Mesothelial cell of epicardium (in vitro differentiated cells): Measurements from ENCODE around the gene ZNF710. TPM values are rescaled to one million over a fixed set of nuclear protein-coding genes. Genes with fewer than 3 reads are reported as not detected.
A peak's percentile ranks its signal among the peaks of the same experiment; 100 is the strongest.

ENCODE experiments used
- DNase-seq, 2 experiments: peaks; one replicate each; pipeline ENCODE4 v3.0.0; 2021; ENCODE audit warnings: low spot score in 2 of 2; ENCODE audit not compliant: unreplicated experiment in 2 of 2
- H3K27ac Mint-ChIP-seq: 2 replicates; pipeline ENCODE4 v1.8.0; 2021; ENCODE audit warnings: mixed read lengths
- H3K27me3 Mint-ChIP-seq: 2 replicates; pipeline ENCODE4 v1.8.0; 2021; ENCODE audit warnings: low read depth, mixed read lengths
- H3K36me3 Mint-ChIP-seq: 2 replicates; pipeline ENCODE4 v1.8.0; 2021; ENCODE audit warnings: mixed read lengths
- H3K4me1 Mint-ChIP-seq: 2 replicates; pipeline ENCODE4 v1.8.0; 2021; ENCODE audit warnings: mixed read lengths
- H3K4me3 Mint-ChIP-seq: 2 replicates; pipeline ENCODE4 v1.8.0; 2021; ENCODE audit warnings: mild to moderate bottlenecking, moderate library complexity, mixed read lengths
- H3K9me3 Mint-ChIP-seq: 2 replicates; pipeline ENCODE4 v1.8.0; 2021; ENCODE audit warnings: mixed read lengths
- CTCF ChIP-seq: fragments of 200-600 bp; sonication (generic); IDR thresholded peaks from one replicate; pipeline ENCODE4 v1.5.0; 2021; ENCODE audit warnings: antibody characterized with exemption; ENCODE audit not compliant: unreplicated experiment
- total RNA-seq: library from RNA; stranded (reverse); gene quantifications from 3 replicates; pipeline ENCODE4 v1.2.1, GENCODE V29; 2021

The ZNF710 gene
- total RNA-seq, 1 donor from 2014 or later: 30.4 TPM

- Mint-ChIP-seq H3K27me3 (no peaks in the 10 kb centered on the region), H3K4me3 (no peak overlapping the region), H3K4me1 (peaks cover 7% of the 10 kb centered on the region), H3K27ac (no peak overlapping the region), H3K9me3 (peaks cover 11% of the 10 kb centered on the region), H3K36me3 (peaks cover 13% of the 10 kb centered on the region)
- no peak for DNase-seq
- TF ChIP-seq CTCF: no peak
Observed at GRCh38 chr15:90015749-90016148, 14.6 kb downstream of the ZNF710 start.

- Mint-ChIP-seq H3K27me3 (no peaks in the 10 kb centered on the region), H3K4me1 (peaks cover 7% of the 10 kb centered on the region), H3K27ac (peak overlapping the region; percentile 34), H3K36me3 (peaks cover 8% of the 10 kb centered on the region), H3K9me3 (peaks cover 6% of the 10 kb centered on the region), H3K4me3 (no peak overlapping the region)
- DNase-seq: no peak
- no peak for TF ChIP-seq CTCF
Observed at GRCh38 chr15:90016721-90017120, 15.6 kb downstream of the ZNF710 start.

DNA sequence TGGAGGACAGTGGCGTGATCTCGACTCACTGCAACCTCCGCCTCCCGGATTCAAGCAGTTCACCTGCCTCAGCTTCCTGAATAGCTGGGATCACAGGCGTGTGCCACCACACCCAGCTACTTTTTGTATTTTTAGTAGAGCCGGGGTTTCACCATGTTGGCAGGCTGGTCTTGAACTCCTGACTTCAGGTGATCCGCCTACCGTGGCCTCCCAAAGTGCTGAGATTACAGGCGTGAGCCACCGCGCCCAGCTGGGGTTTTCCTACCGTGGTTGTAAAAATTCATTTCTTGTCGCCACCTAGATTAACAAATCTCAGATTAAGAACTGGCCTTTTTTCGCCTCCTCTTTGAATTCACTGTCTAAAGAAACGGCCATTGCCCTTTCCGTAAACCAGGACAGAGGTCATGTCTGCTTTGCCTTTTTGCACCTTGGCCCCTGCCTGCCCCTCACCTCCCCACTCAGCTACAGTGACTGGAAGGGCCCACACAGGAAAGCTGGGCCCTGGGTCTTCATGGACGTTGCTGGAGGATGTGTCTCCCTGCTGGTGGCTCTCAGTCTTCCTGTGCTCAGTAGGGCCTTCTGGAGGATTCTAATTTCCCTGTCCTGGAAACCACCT, 17.2 kb downstream of the ZNF710 start:
- Mint-ChIP-seq H3K4me1 (peaks cover 7% of the 10 kb centered on the region), H3K4me3 (no peak overlapping the region), H3K27me3 (no peaks in the 10 kb centered on the region), H3K9me3 (peaks cover 4% of the 10 kb centered on the region), H3K27ac (no peak overlapping the region), H3K36me3 (peaks cover 3% of the 10 kb centered on the region)
- no peak for DNase-seq
- TF ChIP-seq CTCF: no peak

DNA sequence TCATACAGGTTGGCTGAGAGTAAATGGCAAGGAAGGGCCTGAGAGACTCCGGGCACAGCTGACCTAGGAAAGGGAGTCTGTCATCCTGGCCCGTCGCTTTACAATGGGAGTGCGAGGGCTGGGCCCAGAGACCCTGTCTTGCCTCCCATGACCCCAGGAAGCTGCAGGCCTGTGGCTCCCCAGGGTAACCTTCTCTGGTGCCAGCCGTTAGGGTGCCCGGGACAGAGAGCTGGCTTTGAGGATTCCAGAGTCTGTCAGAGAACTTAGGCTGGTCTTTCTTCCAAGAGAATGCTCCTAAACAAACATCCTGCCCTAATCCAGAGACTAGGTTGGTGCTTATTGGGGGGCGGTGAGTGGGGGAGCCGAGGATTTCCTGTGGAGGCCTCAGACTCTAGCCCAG, 18.5 kb downstream of the ZNF710 start:
- Mint-ChIP-seq H3K36me3 (no peaks in the 10 kb centered on the region), H3K27ac (no peak overlapping the region), H3K9me3 (no peaks in the 10 kb centered on the region), H3K4me1 (peaks cover 7% of the 10 kb centered on the region), H3K4me3 (no peak overlapping the region), H3K27me3 (no peaks in the 10 kb centered on the region)
- no peak for TF ChIP-seq CTCF
- no peak for DNase-seq

DNA sequence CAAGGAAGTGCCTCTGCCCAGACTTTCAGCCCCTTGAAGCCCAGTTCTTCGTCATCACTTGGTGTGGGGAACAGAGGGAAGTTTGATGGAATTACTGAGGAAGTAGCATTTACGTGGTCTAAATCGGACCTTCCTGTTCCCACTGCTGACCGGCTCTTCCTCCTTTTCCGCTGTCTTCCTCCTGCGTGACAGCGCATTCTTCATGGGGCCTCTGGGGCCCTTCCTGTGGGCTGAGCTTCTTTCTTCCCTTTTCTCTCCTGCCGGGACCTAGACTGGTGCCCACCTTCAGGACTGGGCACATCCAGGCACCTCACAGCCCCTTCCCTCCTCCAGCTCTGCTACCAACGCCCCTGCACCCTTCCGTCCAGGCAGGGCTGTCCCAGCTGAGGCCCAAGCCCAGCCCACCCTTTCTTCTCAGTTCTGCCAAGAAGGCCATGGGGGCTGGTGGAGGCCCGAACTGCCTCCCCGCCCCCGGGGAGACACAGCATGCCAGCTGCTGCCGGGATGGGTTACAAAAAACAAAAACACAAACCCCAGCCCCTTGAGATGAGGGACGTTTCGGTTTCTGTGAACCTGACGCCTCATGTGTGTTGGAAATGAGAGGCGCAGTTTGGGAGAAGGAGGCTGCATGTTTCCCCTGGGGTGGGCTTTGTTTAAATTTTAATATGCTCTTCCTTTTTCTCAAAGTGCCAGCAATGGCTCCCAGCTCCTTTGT, 19.1 kb downstream of the ZNF710 start:
- TF ChIP-seq CTCF: no peak
- Mint-ChIP-seq H3K36me3 (no peaks in the 10 kb centered on the region), H3K27me3 (no peaks in the 10 kb centered on the region), H3K27ac (no peak overlapping the region), H3K4me3 (no peak overlapping the region), H3K4me1 (peaks cover 7% of the 10 kb centered on the region), H3K9me3 (no peaks in the 10 kb centered on the region)
- no peak for DNase-seq
